HG02943 (cell line): ENCODE data around the gene LMTK2.

Source experiments
- ATAC-seq: cut with Tn5 transposase; IDR thresholded peaks from one replicate; pipeline ENCODE4 v1.9.1; 2021; ENCODE audit warnings: mild to moderate bottlenecking, low read depth, moderate library complexity; ENCODE audit not compliant: unreplicated experiment

LMTK2 gene

GRCh38 chr7:98252425-98253054 is 145.9 kb downstream of the LMTK2 start:
- no peak for ATAC-seq

- ATAC-seq: no peak
Measured at GRCh38 chr7:98254516-98254915, 147.9 kb downstream of the LMTK2 start.

GRCh38 chr7:98254951-98255610 is 148.4 kb downstream of the LMTK2 start:
- ATAC-seq: no peak

- ATAC-seq: no peak
Measured at GRCh38 chr7:98256431-98256830, 149.8 kb downstream of the LMTK2 start.

- ATAC-seq: no peak
Measured at GRCh38 chr7:98257701-98258100, 151.0 kb downstream of the LMTK2 start.
